Measurements from ENCODE around the gene SEMA6C.

DNA sequence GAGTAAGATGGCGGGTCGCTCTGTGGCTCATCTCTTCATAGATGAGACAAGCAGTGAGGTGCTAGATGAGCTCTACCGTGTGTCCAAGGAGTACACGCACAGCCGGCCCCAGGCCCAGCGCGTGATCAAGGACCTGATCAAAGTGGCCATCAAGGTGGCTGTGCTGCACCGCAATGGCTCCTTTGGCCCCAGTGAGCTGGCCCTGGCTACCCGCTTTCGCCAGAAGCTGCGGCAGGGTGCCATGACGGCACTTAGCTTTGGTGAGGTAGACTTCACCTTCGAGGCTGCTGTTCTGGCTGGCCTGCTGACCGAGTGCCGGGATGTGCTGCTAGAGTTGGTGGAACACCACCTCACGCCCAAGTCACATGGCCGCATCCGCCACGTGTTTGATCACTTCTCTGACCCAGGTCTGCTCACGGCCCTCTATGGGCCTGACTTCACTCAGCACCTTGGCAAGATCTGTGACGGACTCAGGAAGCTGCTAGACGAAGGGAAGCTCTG lies 12.4 kb upstream of the SEMA6C start:
- TF ChIP-seq, protein P1, sequence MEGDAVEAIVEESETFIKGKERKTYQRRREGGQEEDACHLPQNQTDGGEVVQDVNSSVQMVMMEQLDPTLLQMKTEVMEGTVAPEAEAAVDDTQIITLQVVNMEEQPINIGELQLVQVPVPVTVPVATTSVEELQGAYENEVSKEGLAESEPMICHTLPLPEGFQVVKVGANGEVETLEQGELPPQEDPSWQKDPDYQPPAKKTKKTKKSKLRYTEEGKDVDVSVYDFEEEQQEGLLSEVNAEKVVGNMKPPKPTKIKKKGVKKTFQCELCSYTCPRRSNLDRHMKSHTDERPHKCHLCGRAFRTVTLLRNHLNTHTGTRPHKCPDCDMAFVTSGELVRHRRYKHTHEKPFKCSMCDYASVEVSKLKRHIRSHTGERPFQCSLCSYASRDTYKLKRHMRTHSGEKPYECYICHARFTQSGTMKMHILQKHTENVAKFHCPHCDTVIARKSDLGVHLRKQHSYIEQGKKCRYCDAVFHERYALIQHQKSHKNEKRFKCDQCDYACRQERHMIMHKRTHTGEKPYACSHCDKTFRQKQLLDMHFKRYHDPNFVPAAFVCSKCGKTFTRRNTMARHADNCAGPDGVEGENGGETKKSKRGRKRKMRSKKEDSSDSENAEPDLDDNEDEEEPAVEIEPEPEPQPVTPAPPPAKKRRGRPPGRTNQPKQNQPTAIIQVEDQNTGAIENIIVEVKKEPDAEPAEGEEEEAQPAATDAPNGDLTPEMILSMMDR (IDR thresholded peaks at IDR 0.05; ENCODE audit: low read depth, low read length): no peak
- no peak for TF ChIP-seq EZH2phosphoT487 (IDR thresholded peaks at IDR 0.05; ENCODE audit: low read depth)

Measured in OCI-LY3 (cell line).